OCI-LY7 (cell line): ENCODE results near the gene PRAMEF13.
"Not testable (repeated sequence)": the region's sequence is repeated elsewhere in the genome, so short reads cannot be mapped to it uniquely, and the experiment has no call there.

Source experiments
- CTCF ChIP-seq: fragments of 200-600 bp; sonication (generic); conservative IDR thresholded peaks from 2 replicates; pipeline ENCODE4 v1.5.1; 2014; ENCODE audit warnings: mild to moderate bottlenecking, antibody characterized with exemption, low read length, moderate library complexity, mixed read lengths
- EZH2phosphoT487 ChIP-seq: fragments of 200-600 bp; sonication (generic); IDR thresholded peaks from 2 replicates; pipeline ENCODE4 v1.6.1; 2018; ENCODE audit warnings: low read depth, borderline replicate concordance, mild to moderate bottlenecking, mixed run types, antibody characterized with exemption, low read length, moderate library complexity, mixed read lengths

GRCh38 chr1:13225675-13226204 is 24.5 kb upstream of the PRAMEF13 start, which contains the start of gene PRAMEF18:
- TF ChIP-seq CTCF, EZH2phosphoT487: not testable (repeated sequence)
